Islet precursor cell (in vitro differentiated cells): ENCODE measurements around the gene CYP27B1.
"Not testable (repeated sequence)": the region's sequence is repeated elsewhere in the genome, so short reads cannot be mapped to it uniquely, and the experiment has no call there.

Experiments used
- DNase-seq: peaks from one replicate; pipeline ENCODE4 v3.0.0-alpha.2; 2018

The CYP27B1 gene

GRCh38 chr12:57719777-57720605 is 46.9 kb downstream of the CYP27B1 start:
- no peak for DNase-seq

GRCh38 chr12:57718641-57719528 is 48.0 kb downstream of the CYP27B1 start:
- DNase-seq, result no peak

GRCh38 chr12:57717846-57718640 is 48.8 kb downstream of the CYP27B1 start:
- DNase-seq, result no peak

GRCh38 chr12:57717131-57717530 is 49.7 kb downstream of the CYP27B1 start:
- DNase-seq, result no peak

GRCh38 chr12:57716305-57716704 is 50.6 kb downstream of the CYP27B1 start:
- DNase-seq, result no peak

- DNase-seq, result no peak
Measured at GRCh38 chr12:57715786-57716185, 51.1 kb downstream of the CYP27B1 start.

- DNase-seq, result not testable (repeated sequence)
Measured at GRCh38 chr12:57715036-57715748, 51.7 kb downstream of the CYP27B1 start.

GRCh38 chr12:57713209-57713608 is 53.7 kb downstream of the CYP27B1 start:
- DNase-seq, result no peak

- no peak for DNase-seq
Measured at GRCh38 chr12:57712701-57713100, 54.2 kb downstream of the CYP27B1 start.
